Stimulated activated CD4-positive, alpha-beta T cell treated with anti-CD3 and anti-CD28 coated beads, Interleukin-12 subunit alpha, Interleukin-12 subunit beta, amount 100 ng/mL, for 48 hours (primary cell): ENCODE measurements around the gene VPS13D.
"Not testable (repeated sequence)": the region's sequence is repeated elsewhere in the genome, so short reads cannot be mapped to it uniquely, and the experiment has no call there.

Experiments used
- DNase-seq, 3 donors: peaks; one replicate each; pipeline ENCODE4 v3.0.0-alpha.2; 2020; ENCODE audit warnings: low read depth in 2 of 3, low spot score in 1 of 3

Gene VPS13D

DNA sequence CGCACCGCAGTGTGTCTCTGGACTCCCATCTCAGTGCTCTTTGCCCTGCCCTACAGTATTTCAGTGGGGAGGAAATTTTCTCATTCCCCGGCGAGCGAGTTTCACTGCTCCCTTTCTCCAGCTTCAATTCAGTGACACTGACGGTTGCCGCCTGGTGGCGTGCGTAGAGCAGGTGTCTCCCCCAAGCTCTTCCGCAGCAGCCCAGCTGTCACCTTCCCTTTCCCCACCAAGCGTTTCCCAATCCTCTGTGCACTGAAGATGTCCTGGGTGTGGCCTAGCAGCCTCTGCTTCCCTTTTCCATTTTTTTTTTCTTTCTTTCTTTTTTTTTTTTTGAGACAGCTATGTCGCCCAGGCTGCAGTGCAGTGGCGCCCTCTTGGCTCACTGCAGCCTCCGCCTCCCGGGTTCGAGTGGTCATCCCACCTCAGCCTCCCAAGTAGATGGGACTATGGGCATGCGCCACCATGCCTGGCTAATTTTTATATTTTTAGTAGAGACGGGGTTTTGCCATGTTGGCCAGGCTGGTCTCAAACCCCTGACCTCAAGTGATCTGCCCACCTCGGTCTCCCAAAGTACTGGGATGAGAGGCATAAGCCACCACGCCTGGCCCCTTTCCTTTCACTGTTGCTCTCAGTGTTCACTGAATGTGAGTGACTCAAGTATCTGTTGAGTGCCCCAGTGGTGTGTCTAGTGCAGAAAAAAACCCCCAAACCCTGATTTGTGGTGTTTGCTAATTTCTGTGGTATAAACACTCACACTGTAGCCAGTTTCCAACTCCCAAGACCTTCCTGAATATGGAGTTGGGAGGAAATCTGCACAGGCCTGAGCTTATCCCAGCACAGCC is 33.0 kb upstream of the VPS13D start:
- no peak for DNase-seq

DNA sequence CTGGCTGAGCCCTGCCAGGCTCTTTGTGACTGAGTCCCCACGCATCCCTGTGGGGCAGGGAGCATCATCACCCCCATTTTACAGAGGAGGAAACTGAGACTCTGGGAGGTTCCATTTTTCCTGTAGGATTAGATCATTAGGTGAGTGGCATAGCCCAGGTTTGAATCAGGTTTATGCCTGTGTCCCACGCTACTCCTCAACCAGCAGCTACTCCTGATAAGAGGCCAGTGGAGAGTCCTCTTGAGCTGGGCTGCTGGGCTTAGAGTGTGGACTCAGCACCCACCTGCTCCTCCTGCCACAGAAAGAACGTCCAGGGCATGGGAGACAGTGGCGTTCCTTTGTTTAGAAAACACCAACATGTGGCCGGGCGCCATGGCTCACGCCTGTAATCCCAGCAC is 32.3 kb upstream of the VPS13D start:
- no peak for DNase-seq

DNA sequence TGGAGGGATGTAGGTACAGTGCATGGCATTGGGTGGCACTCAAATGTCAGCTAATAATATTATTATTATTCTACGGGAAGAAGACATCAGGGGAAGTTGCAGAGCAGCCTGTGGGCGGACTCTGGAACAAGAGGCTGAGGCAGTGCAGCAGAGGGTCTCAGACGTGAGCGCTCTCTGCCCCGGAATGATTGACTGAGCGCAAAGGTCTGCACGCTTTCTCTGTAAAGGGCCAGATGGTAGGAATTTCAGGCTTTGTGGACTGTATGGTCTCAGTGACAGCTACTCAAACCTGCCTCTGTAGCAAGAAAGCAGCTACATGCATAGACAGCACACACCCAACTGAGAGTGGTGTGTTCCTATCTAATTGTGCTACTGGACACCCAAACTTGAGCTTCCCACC is 29.6 kb upstream of the VPS13D start:
- DNase-seq: no peak

DNA sequence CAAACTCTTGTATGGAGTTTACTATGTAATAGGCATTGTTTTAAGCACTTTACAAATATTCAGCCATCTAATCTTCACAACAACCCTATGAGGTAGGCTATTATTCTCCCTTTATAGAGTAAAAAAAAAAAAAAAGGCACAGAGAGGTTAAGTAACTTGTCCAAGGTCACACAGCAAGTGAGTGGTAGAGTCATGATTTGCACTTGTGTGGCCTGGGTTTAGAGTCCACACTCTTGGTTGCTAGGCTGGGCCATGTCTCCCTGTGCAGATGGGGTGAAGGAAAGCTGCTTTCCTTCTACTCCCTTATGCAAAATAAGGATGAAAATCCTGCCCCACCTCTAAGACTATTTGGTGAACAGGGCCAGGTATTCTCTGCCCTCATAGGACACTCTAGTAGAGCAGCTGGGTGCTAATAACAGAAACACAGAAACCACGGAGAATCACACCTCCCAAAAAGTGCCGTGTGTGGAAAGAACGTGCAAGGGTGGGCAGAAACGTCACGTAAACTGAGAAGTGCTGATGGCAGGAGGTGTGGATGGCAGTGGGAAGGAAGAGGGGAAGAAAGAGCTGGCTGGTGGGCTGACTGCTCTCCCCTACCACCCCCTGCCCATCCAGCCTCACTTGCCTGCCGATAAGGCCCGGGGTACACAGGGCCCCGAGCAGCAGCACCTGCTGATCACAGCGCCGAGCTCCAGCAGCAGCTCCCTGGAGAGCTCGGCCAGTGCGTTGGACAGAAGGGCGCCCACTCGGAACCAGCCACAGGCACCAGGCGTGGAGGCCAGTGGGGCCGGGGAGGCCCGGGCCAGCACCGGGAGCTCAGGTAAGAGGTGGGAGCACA is 28.3 kb upstream of the VPS13D start:
- no peak for DNase-seq

DNA sequence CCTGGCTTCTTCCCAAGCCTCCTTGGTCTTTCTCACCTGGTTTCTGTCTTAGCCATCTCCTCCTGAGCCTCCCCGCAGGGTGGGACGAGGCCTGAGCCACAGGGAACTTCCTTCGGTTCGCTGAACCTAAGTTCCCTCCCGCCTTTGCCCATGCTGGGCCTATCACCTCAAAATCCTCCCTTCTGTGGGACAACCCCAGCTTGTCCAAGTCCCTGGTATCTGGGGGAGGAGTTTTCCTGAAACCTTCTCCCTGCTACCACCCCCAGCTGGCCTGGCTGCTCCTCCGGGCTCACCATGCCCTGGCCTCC is 27.7 kb upstream of the VPS13D start:
- DNase-seq: no peak

DNA sequence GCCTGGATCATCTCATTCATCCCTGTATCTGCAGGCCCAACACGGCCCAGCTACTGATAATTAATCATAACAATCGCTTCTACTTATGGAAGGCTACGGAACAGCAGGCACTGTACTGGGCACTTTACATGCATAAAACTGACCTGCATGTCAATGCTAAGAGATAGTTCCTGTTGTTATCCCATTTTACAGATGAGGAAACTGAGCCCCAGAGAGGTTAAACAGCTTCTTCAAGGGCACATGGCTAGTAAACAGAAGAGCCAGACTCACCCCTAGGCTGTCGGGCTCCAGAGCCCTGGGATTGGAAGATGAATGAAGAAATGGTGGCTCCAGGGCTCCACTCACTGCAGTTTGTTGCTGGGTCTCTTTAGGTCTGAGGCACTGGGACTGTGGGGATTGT is 27.3 kb upstream of the VPS13D start:
- DNase-seq: no peak

DNA sequence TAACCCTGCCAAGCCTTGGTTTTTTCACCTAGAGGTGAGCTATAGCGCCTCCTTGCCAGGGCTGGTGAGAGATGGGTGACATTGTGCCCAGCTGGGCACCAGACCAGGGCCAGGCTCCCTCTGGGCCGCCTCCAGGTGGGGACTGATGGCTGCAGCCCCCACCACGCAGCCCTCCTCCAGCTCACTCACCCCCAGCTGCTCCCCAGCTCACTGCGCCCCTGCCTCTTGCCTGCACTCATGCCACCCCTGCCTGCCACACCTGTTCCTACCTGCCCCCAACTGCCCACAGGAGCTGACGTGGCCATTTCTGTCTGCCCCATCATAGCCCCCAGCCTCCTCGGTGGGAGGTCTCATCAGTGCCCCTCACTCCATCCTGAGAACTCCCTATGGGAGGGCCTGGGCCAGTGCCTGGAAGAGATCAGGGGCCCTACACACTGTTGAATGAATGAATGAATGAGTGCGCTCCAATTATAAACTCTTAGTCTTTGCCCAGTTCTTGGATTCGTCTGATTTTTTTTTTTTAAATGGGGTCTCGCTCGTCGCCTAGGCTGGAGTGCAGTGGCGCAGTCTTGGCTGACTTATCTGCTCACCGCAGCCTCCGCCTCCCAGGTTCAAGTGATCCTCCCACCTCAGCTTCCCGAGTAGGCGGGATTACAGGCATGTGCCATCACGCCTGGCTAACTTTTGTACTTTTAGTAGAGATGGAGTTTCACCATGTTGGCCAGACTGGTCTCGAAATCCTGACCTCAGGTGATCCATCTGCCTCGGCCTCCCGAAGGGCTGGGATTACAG is 26.4 kb upstream of the VPS13D start:
- no peak for DNase-seq

DNA sequence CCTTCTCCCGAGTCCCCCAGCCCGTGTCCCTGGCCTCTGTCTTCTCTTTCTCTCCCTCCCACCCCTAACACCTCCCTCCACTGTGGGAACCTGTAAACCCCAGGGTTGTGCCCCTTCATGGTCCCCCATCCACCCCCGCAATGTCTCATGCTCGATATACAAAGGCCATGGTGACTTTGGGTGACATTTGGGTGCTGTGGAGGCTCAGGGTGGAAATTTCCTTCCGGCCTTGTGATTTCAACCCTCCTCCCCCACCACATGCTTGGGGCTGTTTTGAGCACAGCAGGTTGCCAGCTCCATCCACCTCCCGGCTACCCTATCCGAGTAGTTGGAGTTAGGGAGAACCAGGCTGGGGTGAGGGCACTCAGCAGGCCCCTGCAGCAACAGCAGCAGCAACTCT is 25.7 kb upstream of the VPS13D start:
- peak; percentile 34 to 54 (median 48) for DNase-seq

DNA sequence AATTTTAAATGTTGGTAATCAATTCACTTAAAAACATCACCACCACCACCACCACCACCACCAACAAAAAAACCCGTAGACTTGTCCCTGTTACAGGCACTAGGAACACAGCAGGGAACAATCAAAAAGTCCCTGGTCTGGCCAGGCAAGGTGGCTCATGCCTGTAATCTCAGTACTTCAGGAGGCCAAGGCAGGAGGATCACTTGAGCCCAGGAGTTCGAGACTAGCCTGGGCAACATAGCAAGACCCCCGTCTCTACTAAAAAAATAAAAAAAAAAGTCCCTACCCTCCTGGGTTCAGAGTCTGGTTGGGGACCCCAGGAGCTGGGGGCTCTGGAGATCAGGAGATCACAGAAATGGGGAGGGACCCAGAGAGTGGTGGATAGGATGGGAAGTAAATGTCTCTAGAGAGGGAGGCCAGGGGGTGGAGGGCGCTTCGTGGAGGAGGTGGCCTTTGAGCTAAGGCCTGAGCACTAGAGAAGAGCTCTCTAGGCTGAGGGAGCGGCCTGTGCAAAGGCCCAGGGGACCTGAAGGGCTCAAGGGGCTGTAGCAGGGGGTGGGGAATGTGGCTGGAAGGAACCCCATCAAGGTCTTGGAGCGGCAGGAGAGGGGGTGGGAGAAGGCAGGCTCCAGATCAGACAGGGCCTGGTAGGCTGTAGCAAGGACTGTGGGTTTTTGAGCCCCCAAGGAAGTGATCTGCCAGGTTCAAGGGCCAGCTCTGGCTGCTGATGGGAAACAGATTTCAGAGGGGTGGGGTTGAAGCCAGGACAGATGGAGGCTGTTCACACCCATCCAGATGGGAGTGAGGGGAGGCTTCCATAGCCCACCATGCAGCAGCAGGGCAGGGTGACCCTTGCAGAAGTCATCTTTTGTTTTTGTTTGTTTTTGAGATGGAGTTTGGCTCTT is 24.8 kb upstream of the VPS13D start:
- no peak for DNase-seq

DNA sequence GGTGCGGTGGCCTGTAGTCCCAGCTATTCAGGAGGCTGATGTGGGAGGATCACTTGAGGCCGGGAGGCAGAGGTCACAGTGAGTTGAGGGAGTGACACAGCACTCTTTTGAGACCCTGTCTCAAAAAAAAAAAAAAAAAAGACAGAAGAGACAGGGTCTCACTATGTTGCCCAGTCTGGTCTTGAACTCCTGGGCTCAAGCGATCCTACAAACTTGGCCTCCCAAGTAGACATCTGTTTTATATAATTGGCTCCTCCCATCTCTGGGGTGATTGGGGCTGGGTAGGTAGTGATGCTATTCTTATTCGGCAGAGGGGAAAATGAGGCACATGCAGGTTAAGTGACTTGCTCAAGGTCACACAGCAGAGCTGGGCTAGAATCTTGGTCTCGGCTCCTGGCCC is 23.6 kb upstream of the VPS13D start:
- DNase-seq: no peak

DNA sequence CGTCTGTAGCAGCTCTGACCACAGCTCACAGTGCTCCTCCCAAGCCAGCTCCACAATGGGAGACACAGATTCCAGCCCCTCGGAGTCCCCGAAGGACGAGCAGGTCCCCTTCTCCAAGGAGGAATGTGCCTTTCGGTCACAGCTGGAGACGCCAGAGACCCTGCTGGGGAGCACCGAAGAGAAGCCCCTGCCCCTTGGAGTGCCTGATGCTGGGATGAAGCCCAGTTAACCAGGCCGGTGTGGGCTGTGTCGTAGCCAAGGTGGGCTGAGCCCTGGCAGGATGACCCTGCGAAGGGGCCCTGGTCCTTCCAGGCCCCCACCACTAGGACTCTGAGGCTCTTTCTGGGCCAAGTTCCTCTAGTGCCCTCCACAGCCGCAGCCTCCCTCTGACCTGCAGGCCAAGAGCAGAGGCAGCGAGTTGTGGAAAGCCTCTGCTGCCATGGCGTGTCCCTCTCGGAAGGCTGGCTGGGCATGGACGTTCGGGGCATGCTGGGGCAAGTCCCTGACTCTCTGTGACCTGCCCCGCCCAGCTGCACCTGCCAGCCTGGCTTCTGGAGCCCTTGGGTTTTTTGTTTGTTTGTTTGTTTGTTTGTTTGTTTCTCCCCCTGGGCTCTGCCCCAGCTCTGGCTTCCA is 22.9 kb upstream of the VPS13D start:
- no peak for DNase-seq

DNA sequence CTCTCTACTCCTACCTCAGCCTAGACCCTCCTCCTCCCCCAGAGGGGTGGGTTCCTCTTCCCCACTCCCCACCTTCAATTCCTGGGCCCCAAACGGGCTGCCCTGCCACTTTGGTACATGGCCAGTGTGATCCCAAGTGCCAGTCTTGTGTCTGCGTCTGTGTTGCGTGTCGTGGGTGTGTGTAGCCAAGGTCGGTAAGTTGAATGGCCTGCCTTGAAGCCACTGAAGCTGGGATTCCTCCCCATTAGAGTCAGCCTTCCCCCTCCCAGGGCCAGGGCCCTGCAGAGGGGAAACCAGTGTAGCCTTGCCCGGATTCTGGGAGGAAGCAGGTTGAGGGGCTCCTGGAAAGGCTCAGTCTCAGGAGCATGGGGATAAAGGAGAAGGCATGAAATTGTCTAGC is 21.6 kb upstream of the VPS13D start:
- DNase-seq: no peak

DNA sequence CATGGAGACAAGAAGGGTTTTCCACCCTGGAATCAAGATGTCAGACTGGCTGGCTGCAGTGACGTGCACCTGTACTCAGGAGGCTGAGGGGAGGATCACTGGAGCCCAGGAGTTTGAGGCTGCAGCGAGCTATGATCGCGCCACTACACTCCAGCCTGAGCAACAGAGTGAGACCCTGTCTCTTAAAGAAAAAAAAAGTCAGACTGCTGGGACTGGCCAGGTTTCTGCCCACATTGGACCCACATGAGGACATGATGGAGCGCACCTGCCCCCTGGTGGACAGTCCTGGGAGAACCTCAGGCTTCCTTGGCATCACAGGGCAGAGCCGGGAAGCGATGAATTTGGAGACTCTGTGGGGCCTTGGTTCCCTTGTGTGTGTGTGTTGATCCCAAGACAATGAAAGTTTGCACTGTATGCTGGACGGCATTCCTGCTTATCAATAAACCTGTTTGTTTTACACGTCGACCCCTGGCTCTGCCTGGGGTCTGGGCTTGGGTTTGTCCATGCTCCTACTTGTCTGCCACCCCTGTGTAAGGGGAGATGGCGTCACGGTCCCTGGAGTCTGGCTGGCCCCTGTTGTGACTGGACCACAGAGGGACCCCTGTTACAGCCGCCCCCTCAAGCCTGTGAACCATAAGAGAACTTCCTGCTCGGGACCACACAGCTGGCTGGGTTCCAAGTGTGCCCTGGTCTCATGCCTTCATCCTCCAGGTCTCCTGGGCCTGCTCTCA is 20.9 kb upstream of the VPS13D start:
- DNase-seq: peak; percentile 80 to 93 (median 81)

DNA sequence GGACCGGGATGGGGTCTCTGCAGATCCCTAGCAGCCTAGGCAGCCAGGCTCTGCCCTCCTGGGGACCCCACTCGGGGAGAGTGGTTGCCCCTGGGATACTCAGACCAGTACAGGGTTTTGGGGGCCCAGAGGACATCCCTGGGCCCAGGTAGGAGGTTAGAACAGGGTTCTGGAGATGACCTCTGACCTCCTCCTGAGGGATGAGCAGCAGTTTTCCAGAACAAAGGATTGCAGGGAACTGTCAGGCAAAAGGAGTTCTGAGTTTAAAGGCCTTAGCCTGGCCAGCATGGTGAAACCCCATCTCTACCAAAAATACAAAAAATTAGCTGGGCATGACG is 20.4 kb upstream of the VPS13D start:
- DNase-seq: no peak

DNA sequence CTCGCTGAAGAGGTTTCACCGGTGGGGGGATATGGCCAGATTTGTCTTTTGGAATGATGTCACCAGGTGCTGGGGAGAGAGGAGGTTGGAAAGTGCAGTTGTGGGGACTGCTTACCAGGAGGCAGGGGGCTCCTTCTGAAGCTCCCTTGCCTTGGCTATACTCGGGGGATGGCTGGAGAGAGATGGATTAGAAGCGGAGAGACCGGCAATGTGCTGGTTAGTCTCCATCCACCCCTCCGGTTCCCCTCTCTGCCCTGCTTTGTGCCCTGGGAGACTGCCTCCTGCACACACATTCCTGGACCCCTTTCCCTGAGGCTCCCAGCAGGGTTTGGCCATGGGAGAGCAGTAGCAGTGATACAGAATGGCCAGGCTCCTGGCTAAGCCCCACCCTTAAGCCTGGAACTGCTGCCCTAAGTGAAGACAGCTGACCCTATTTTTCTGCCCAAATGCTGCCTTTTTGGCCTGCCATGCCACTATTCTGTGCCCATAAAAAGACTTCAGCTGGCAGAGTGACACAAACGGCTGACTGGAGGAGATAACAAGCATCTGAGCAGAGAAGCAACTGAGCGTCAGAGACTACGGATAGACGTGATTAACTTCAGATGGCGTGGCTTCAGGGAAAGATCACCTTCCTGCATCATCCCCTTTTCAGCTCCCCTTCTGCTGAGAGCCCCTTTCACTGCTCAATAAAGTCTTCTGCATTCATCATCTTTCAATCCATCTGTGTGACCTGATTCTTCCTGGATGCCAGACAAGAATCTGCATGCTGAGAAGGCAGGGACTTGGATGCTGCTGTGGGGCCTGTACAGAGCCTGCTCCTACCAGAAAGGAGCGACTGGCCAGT is 14.5 kb upstream of the VPS13D start:
- DNase-seq: no peak

DNA sequence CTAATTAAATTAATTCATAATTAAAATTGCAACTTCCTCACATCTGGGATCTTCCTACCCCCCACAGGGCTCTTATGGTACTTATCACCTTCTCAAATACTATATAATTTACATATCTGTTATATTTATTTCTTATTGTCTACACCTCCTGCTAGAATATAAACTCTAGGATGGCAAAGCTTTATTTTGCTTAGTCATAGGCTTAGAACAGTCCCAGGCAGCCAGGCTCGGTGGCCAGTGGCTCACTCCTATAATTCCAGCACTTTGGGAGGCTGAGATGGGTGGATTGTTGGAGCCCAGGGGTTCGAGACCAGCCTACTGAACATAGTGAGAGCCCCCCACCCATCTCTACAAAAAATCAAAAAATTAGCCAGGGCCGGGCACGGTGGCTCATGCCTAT is 10.0 kb upstream of the VPS13D start:
- DNase-seq: no peak

DNA sequence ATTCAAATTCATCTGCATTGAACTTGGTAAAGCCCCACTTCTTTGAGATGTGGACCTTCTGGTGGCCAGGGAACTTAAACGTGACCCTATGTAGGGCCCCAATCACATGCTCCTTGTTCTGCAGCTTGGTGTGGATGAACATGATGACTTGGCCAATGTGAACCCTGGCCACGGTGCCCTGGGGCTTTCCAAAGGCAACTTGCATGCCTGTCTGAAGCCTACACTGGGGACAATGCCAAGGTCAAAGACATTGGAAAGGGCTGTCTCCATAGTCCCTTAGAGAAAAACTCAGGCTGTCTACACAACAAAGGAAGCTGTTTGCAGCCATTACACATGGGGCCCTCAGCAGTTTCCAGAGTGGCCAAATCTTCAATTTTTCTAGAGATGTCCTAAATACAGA is 8.9 kb upstream of the VPS13D start:
- no peak for DNase-seq

DNA sequence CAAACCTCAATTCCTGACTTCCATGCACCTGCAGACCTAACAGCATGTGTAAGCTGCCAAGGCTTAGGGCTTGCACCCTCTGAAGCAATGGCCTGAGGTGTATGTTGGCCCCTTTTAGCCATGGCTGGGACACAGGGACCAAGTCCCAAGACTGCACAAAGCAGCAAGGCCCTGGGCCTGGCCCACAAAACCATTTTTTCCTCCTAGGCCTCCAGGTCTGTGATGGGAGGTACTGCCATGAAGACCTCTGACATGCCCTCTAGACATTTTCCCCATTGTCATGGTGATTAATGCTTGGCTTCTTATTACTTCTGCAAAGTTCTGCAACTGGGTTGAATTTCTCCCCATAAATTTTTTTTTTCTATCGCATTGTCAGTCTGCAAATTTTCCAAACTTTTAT is 7.1 kb upstream of the VPS13D start:
- not testable (repeated sequence) for DNase-seq

DNA sequence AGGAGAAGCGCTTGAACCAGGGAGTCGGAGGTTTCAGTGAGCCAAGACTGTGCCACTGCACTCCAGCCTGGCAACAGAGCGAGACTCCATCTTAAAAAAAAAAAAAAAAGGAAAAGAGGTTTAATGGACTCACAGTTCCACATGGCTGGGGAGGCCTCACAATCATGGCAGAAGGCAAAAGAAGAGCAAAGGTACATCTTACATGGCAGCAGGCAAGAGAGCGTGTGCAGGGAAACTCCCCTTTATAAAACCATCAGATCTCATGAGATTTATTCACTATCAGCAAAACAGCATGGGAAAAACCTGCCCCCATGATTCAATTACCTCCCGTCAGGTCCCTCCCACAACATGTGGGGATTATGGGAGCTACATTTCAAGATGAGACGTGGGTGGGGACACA is 5.7 kb upstream of the VPS13D start:
- not testable (repeated sequence) for DNase-seq
